B cell (primary cell): ENCODE results near the gene YWHAG. TPM values are rescaled to one million over a fixed set of nuclear protein-coding genes. Genes with fewer than 3 reads are reported as not detected.

Source experiments
- ATAC-seq: fragments of 200-7000 bp; cut with Tn5 transposase; one replicate; pipeline ENCODE4 v1.10.0; 2021; ENCODE audit warnings: low read depth, mild to moderate bottlenecking, moderate number of reproducible peaks, moderate library complexity
- CTCF ChIA-PET: fragments of 350-600 bp; sonication (Branson Sonifier 250); formaldehyde crosslinking; loops from one replicate; lab custom pipeline; 2021; ENCODE audit warnings: antibody characterized with exemption, inconsistent platforms; lab: Charles Lee
- POLR2A ChIA-PET: fragments of 350-600 bp; sonication (Branson Sonifier 250); formaldehyde crosslinking; loops from one replicate; lab custom pipeline; 2021; ENCODE audit warnings: antibody characterized with exemption; lab: Charles Lee
- DNase-seq: peaks from one replicate; pipeline ENCODE4 v3.0.0; 2013
- H2AFZ ChIP-seq: 2 replicates; pipeline ENCODE4 v1.6.1; 2012; ENCODE audit warnings: mild to moderate bottlenecking, low read depth, low read length; ENCODE audit not compliant: insufficient read depth, poor library complexity, severe bottlenecking
- H3K27ac ChIP-seq, 2 donors: 1 replicate in 1 of 2; 2 replicates in 1 of 2; pipeline ENCODE4 v1.5.1; 2012 to 2013; ENCODE audit warnings: low read length in 2 of 2, mild to moderate bottlenecking in 2 of 2, moderate library complexity in 1 of 2
- H3K27me3 ChIP-seq, 4 experiments: fragments of 200-600 bp in 1 of 4; sonication (generic) in 1 of 4; replicated peaks in 1 of 4; 1 replicate in 2 of 4; 2 replicates in 2 of 4; pipeline versions ENCODE4 v1.6.1 to v1.7.0; 2013 to 2016; ENCODE audit warnings: low read length in 3 of 4, mild to moderate bottlenecking in 2 of 4, mixed read lengths in 1 of 4, moderate library complexity in 1 of 4; ENCODE audit not compliant: insufficient read depth in 4 of 4, control insufficient read depth in 3 of 4; ENCODE audit errors: control extremely low read depth in 1 of 4
- H3K36me3 ChIP-seq, 2 experiments: replicated peaks in 1 of 2; 1 replicate in 1 of 2; 2 replicates in 1 of 2; pipeline versions ENCODE4 v1.6.1 to v1.7.1; 2013; ENCODE audit warnings: low read length in 1 of 2; ENCODE audit not compliant: insufficient read depth in 2 of 2, control insufficient read depth in 1 of 2; ENCODE audit errors: control extremely low read depth in 1 of 2, extremely low read depth in 1 of 2
- H3K4me1 ChIP-seq, 2 donors: fragments of 200-600 bp in 1 of 2; sonication (generic) in 1 of 2; 1 replicate in 1 of 2; 2 replicates in 1 of 2; pipeline versions ENCODE4 v1.5.1 to v1.6.1; 2013 to 2017; ENCODE audit warnings: low read length in 2 of 2; ENCODE audit not compliant: control insufficient read depth in 2 of 2, insufficient read depth in 2 of 2
- H3K4me2 ChIP-seq: replicated peaks from 2 replicates; pipeline ENCODE3; 2012; ENCODE audit warnings: mild to moderate bottlenecking, low read depth, low read length; ENCODE audit not compliant: poor library complexity, severe bottlenecking
- H3K4me3 ChIP-seq, 5 experiments: fragments of 200-600 bp in 1 of 5; sonication (generic) in 1 of 5; 1 replicate in 3 of 5; 2 replicates in 2 of 5; pipeline versions ENCODE4 v1.5.1 to v1.7.0; 2011 to 2016; ENCODE audit warnings: low read length in 4 of 5, mild to moderate bottlenecking in 4 of 5, low read depth in 2 of 5, control low read depth in 1 of 5, moderate library complexity in 1 of 5; ENCODE audit not compliant: insufficient read depth in 1 of 5; ENCODE audit errors: control extremely low read depth in 1 of 5, extremely low read depth in 1 of 5
- H3K79me2 ChIP-seq: fragments of 200-600 bp; sonication (generic); one replicate; pipeline ENCODE4 v1.6.0; 2016; ENCODE audit warnings: low read length; ENCODE audit not compliant: control insufficient read depth, insufficient read depth
- H3K9ac ChIP-seq: fragments of 200-600 bp; sonication (generic); 2 replicates; pipeline ENCODE4 v1.6.1; 2017; ENCODE audit warnings: mild to moderate bottlenecking, low read length, moderate library complexity
- H3K9me3 ChIP-seq, 3 donors: one replicate each; pipeline versions ENCODE4 v1.6.1 to v1.7.1; 2013; ENCODE audit warnings: low read length in 2 of 3; ENCODE audit not compliant: control insufficient read depth in 2 of 3, insufficient read depth in 1 of 3; ENCODE audit errors: control extremely low read depth in 1 of 3
- H4K20me1 ChIP-seq: 2 replicates; pipeline ENCODE4 v1.6.0; 2012; ENCODE audit warnings: mild to moderate bottlenecking, low read length; ENCODE audit not compliant: insufficient read depth, control insufficient read depth, poor library complexity, severe bottlenecking
- H3K27ac Mint-ChIP-seq: one replicate; pipeline ENCODE4 v1.8.0; 2021; ENCODE audit warnings: mixed read lengths
- H3K27me3 Mint-ChIP-seq: one replicate; pipeline ENCODE4 v1.8.0; 2021; ENCODE audit warnings: mixed read lengths
- H3K4me1 Mint-ChIP-seq: one replicate; pipeline ENCODE4 v1.8.0; 2021; ENCODE audit warnings: mixed read lengths
- H3K4me3 Mint-ChIP-seq: one replicate; pipeline ENCODE4 v1.8.0; 2021; ENCODE audit warnings: mixed read lengths
- H3K9me3 Mint-ChIP-seq: one replicate; pipeline ENCODE4 v1.8.0; 2022; ENCODE audit warnings: mixed read lengths; ENCODE audit not compliant: insufficient read depth
- EZH2 ChIP-seq: IDR thresholded peaks from 2 replicates; pipeline ENCODE4 v1.6.1; 2012; ENCODE audit warnings: borderline replicate concordance, low read depth, mild to moderate bottlenecking, moderate library complexity, low read length; ENCODE audit not compliant: insufficient read depth, poor library complexity, severe bottlenecking
- WGBS: methylation state at CpG from one replicate; pipeline ENCODE4 v1.1.5; 2013; ENCODE audit warnings: missing lambda C conversion rate; ENCODE audit not compliant: insufficient coverage; 5-methylcytosine and 5-hydroxymethylcytosine counted together
- intact Hi-C: fragments of 100-400 bp; cut with micrococcal nuclease; formaldehyde crosslinking; loops from one replicate; pipeline ENCODE4 v1.10.0; 2022
- polyA plus RNA-seq: library from polyadenylated mRNA; depleted of rRNA; stranded (reverse); fragments of >200 nt; gene quantifications from 2 replicates; pipeline ENCODE4 v1.2.3, GENCODE V29; 2012
- total RNA-seq, 2 donors: library from RNA; stranded (reverse); fragments of 120-200 nt in 1 of 2; gene quantifications; 1 replicate in 1 of 2; 2 replicates in 1 of 2; pipeline versions ENCODE4 v1.2.3 to v1.2.4, GENCODE V29; 2013 to 2022
- TF ChIP-seq, protein P1 (sequence below): fragments of 200-600 bp; IDR thresholded peaks from one replicate; pipeline ENCODE4 v1.8.0; 2022; ENCODE audit warnings: antibody characterized with exemption, mild to moderate bottlenecking

Gene YWHAG
- total and polyA plus RNA-seq, 2 donors (not counting 1 experiment from before 2014, with no cell fraction given) = 6.6 to 51.6 TPM

DNA sequence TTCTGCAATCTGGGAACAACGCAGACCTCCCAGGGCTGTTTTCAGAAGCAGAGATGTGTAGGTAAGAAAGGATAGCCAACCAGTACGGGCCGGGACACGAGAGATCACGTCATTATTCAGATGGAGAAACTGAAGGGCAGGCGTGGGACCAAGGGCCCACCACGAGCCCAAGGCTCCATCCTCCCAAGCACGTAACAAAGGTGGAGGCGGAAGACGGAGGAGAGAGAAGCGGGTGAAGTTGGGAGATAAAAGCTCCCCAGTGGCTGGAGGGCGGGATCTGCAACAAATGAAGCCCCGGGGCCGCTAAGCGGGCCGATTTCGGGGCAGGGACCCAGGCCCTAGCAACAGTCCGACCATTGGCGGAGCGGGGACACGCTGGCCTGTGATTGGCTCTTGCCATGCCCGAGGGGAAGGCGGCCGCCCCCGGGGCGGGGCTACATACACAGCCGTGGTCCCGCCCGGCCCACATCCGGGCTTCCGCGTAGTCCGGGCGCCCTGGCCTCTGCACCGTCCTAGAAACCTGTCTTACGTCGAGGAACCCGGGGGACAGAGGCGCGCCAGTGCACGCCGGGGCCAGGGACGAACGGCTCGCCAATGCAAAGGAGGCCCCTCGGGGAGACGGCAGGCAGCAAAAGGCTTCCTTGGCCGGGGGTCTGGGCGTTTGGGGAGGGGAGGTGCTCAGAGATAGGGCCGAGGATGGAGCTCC lies 40.9 kb downstream of the YWHAG start:
- H3K27ac ChIP-seq = peak overlapping the region; percentile 69 to 75
- H3K4me3 ChIP-seq = peak overlapping the region; percentile 68 to 99 (median 85)
- H3K27me3 ChIP-seq = no peaks in the 10 kb centered on the region
- H3K79me2 ChIP-seq = peaks cover 10% of the 10 kb centered on the region
- Mint-ChIP-seq H3K27me3 (no peaks in the 10 kb centered on the region), H3K4me1 (peaks cover 23% of the 10 kb centered on the region), H3K27ac (peak overlapping the region; percentile 93), H3K4me3 (peak overlapping the region; percentile 91), H3K9me3 (no peaks in the 10 kb centered on the region)
- H4K20me1 ChIP-seq = peaks cover 8% of the 10 kb centered on the region
- peak overlapping the region; percentile 86 for H3K9ac ChIP-seq
- H3K36me3 ChIP-seq = no peaks in the 10 kb centered on the region
- no peaks in the 10 kb centered on the region for H3K9me3 ChIP-seq
- peak overlapping the region; percentile 88 for H3K4me2 ChIP-seq
- ATAC-seq (peak; percentile 95), DNase-seq (peak; percentile 95)
- peak overlapping the region; percentile 98 for H2AFZ ChIP-seq
- peaks cover 6 to 25% of the 10 kb centered on the region in 2 donors for H3K4me1 ChIP-seq
- ChIA-PET CTCF (interaction anchor here (0.6 to 5.0 kb wide), 10 partner anchors 12 to 142 kb away, joined by 3 to 25 read pairs (median 6); partner anchors contain the start of gene YWHAG), POLR2A (interaction anchor here (1.0 to 1.7 kb wide), 4 partner anchors 15 to 41 kb away, joined by 3 to 13 read pairs (median 5); partner anchors contain the start of gene YWHAG)
- TF ChIP-seq, protein P1, sequence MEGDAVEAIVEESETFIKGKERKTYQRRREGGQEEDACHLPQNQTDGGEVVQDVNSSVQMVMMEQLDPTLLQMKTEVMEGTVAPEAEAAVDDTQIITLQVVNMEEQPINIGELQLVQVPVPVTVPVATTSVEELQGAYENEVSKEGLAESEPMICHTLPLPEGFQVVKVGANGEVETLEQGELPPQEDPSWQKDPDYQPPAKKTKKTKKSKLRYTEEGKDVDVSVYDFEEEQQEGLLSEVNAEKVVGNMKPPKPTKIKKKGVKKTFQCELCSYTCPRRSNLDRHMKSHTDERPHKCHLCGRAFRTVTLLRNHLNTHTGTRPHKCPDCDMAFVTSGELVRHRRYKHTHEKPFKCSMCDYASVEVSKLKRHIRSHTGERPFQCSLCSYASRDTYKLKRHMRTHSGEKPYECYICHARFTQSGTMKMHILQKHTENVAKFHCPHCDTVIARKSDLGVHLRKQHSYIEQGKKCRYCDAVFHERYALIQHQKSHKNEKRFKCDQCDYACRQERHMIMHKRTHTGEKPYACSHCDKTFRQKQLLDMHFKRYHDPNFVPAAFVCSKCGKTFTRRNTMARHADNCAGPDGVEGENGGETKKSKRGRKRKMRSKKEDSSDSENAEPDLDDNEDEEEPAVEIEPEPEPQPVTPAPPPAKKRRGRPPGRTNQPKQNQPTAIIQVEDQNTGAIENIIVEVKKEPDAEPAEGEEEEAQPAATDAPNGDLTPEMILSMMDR = no peak
- no peak for TF ChIP-seq EZH2
- intact Hi-C loops = loop anchor here (1.0 to 10.0 kb wide), 6 partner anchors 16 to 1243 kb away; partner anchors contain the start of genes HSPB1 and RCC1L
- under 1% methylated on average over 48 of the region's 50 CpGs for WGBS
